ENCODE measurements around the gene GNG12.

The GNG12 gene

DNA sequence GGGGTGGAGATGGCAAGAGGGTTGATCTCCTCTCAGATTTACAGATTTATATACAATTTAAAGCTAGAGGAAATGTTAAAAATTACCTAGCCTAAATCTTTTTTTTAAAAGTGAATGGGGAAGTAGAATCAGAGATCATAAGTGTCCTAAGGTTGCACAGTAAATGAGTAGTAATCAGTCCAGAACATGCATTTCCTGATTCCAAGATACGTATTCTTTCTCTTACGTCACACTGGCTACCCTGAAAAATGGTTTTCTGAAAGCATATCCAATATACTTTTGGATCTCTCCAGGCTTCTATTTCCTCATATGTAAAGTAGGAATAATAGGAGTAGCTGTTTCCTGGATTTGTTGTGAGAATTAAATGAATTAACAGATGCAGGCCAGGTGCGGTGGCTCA is 136.6 kb downstream of the GNG12 start:
- DNase-seq = peak; percentile 38

DNA sequence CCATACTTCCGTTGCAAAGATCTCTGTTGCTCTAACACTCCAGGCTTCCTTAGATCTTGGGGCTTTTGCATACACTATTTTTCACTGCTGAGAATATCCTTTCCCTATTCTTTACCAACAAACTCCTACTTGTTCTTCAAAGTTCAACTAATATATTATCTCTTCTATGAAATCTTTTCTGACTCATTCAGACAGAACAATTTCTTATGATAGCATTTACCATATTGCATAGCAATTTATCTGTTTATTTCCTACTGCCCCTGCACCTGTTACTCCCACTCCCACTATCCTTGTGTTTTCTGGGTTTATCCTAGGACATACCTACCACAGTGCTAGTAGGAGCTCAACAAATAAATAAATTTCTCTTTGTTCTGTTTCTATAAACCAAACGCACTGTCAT is 137.3 kb downstream of the GNG12 start:
- DNase-seq = no peak

DNA sequence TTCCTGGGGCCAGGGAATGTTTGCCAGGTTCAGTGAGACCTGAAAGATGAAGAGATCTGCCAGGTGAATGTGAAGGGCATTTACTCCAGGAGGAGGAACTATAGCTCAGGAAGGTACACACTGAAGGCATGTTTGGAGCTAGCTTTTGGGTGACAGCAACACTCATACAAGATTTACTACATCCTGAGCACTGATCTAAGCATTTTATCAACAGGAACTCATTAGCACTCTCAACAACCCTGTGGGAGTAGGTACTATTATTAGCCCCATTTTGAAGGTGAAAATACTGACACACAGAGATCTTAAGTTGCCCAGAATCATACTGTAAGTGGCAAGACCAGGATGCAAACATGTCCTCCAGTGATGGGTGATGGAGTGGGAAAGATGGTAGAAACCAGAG is 141.6 kb downstream of the GNG12 start:
- peak; percentile 29 for DNase-seq

DNA sequence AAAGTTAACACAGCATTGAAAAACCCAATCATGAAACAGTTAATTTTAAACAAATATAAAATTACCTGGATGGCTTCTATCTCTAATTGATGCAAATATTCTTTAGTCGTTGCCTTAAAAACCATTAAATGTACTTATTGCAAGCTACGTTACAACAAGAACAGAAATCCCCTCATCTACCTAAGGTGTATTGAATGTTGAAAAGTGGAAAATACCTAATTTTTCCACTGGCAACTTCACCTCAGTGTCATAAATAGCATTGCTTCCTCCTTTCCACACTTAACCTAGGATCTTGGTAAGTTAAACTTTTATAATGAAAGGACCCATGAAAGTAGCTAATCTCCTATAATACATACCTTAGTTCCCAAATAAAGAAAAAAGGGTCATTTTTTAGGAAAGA is 142.9 kb downstream of the GNG12 start:
- no peak for DNase-seq

DNA sequence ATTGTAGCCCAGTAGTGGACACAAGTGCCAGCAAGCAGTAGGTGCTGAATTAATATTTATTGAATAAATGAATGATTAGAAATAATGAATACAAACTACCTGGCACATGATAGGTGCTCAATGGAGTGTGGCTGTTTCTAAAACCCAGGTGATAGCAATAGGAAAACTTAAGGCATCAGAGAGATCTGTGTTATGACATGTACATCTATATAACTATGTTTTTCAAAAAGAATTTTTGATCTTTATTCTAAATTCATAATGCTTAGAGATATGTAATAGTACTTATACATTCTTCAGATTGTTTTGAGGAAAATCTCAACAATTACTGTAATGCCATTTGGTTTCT is 143.3 kb downstream of the GNG12 start:
- no peak for DNase-seq

DNA sequence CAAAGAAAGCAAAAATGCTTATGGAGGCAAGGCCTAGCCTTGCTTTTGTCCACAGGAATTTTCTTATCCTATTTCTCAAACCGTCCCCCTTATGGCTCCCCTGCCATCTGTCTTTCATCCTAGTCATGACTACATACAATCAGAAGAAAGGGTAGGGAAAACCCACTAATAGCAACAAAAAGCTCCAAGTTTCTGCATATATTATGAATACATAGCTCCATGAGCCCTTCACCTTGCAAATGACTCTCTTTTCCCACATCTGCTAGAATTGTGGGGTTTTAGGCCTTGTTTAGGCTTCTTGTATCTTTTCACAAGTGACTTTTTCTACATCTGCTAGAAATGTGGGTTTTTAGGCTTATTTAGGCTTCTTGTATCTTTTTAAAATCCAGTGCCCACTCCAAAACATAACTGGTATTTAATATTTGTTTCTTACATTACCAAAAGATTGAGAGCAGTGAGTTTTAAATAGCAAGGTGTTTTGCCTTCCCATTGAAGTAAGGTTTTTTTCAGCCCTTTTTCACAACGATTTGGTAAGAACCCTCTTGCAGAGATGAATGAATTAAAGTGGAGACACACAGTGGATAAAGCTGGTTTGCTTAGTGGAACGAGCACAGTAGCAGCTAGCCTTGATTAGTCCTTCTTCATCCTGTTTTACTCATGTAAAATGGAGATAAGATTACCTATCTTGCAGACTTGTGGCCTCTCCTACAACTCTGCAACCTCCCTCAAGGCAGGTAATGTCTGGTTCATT is 143.8 kb downstream of the GNG12 start:
- no peak for DNase-seq

DNA sequence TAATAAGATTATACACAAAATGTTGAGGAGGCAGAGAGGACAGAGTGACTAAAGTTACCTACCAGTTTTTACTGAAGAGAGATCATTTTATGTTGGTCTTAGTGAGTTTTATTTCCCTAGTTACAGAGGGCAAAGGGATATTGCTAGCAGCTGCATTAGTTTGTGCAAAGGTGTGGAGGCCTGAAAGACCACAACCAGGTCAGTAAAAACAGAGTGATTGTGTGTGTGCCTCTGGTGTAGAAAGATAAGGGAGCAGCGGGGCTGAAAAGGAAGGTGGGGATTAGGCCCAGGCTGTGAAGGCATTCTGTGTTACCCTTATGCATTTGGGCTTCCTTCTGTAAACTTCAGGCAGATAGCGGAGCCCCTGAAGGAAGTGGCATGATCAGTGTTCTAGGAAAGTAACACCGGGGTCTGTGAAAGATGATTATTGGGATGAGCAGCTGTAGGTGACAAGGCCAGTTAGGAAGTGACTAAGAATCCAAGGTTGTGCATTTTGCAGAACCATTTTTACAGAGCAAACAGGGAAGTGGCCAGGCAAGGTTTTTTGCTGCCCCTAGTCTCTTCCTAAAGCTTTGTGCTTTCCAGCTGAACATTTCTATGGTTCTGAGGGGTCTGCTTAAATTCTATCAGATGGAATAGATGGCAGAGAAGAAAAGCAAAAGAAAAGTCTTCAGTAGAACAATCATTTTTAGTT is 144.6 kb downstream of the GNG12 start:
- peak; percentile 54 for DNase-seq

DNA sequence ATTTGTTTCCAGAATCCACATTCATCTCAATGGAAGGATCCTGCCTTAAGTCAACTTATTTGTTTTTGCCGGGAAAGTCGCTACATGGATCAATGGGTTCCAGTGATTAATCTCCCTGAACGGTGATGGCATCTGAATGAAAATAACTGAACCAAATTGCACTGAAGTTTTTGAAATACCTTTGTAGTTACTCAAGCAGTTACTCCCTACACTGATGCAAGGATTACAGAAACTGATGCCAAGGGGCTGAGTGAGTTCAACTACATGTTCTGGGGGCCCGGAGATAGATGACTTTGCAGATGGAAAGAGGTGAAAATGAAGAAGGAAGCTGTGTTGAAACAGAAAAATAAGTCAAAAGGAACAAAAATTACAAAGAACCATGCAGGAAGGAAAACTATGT is 145.6 kb downstream of the GNG12 start:
- peak; percentile 24 for DNase-seq

DNA sequence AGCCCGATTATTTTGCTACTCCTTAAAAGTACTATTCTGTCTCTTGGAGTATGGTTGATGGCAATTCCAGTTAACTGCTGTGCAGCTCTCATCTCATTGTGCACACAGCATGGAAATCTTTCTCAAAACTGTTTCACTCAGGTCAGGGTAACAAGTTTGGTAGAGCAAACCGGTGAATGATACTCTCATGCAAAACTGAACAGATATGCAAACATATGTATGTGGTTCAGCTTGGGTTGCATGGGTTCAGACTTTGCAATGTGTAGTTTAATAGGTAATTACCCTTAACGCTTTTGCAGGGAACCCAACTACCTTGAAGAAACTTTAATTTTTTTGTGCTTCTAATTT is 146.1 kb downstream of the GNG12 start:
- no peak for DNase-seq

DNA sequence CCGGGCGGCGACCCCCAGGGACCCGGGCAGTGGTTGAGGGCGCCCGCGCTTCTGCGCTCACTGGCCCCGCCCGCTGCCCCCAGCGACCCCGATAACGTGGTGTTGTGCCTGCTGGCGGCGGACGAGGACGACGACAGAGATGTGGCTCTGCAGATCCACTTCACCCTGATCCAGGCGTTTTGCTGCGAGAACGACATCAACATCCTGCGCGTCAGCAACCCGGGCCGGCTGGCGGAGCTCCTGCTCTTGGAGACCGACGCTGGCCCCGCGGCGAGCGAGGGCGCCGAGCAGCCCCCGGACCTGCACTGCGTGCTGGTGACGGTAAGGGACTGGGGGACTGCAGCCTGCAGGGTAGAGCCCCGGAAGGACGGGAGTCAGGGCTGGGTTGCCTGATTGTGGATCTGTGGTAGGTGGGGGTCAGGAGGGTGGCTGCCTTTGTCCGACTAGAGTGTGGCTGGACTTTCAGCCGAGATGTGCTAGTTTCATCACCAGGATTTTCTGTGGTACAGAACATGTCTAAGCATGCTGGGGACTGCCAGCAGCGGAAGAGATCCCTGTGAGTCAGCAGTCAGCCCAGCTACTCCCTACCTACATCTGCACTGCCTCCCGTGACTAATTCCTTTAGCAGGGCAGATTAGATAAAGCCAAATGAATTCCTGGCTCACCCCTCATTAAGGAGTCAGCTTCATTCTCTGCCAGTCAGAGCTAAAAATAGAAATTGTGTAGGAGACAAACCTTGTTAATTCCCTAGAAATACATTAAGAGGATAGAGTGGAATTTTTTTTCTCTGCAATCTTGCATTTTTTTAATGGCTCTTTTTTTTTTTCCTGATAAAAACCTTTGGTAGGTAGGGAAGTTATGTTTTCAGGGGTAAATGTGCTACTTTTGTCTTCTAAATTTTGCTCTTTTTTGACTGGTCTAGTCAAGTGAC is 146.7 kb downstream of the GNG12 start:
- DNase-seq = peak; percentile 97

DNA sequence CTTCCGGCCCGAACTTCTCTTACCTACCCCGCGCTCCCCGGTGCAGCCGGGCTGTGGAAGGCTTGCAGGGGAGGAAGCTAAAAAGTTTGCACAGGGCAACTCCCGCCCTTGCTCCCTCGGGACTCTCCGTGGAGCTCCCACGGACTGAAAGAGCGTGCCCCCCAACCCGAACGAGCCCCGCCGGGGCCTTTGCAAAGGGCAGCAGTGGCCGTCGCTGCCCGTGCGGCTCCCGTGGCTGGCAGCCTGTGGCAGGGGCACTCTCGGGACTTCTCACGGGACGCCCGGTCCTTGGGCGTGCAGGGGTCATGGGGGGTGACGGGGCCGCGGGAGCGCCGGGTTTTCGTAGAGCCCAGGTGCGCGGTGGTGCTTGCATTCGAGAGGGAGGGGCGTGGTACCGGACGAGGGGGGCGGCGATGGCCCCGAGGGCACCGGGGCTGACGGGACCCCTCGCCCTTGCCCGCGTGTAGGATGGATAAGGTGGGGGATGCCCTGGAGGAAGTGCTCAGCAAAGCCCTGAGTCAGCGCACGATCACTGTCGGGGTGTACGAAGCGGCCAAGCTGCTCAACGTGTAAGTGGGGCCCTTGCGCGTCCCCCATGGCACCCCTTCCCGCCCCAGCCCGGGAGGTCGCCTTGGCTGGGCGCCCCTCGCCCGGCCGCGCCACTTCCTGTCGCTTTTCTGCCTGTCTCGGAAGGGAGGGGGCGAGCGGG is 147.6 kb downstream of the GNG12 start:
- peak; percentile 67 for DNase-seq

DNA sequence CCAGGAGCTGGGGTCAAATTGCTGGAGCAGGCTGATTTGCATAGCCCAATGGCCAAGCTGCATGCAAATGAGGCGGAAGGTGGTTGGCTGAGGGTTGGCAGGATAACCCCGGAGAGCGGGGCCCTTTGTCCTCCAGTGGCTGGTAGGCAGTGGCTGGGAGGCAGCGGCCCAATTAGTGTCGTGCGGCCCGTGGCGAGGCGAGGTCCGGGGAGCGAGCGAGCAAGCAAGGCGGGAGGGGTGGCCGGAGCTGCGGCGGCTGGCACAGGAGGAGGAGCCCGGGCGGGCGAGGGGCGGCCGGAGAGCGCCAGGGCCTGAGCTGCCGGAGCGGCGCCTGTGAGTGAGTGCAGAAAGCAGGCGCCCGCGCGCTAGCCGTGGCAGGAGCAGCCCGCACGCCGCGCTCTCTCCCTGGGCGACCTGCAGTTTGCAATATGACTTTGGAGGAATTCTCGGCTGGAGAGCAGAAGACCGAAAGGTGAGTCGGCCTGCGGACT is 148.2 kb downstream of the GNG12 start, which contains the start of gene GADD45A:
TSS of gene GADD45A (plus strand) at position 135 of the 491 bp plus-strand sequence. CDS start at position 429, 294 bp downstream.
- peak; percentile 100 for DNase-seq

DNA sequence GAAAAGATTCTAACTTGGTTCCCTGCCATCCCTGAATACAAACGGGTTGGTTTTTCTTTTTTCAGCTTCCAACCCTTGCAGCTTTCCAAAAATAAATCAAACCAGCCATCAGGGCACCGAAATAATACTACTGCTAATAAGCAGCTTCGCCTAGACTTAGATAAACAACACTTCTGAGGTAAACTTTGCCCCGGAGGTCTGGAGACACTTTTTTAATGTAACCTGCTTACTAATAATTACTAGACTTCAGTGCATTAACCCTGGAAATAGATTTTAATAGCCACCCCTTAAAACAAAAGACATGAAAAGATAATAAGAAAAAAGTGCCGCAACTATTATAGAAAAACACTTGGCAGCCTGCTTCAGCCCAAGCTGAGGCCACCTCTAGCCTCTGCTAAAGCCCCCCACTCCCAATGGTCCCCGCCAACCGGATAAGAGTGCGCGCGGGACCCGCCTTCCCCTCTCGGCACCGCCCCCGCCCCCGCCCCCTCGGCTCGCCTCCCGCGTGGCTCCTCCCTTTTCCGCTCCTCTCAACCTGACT is 148.7 kb downstream of the GNG12 start:
- DNase-seq = no peak

DNA sequence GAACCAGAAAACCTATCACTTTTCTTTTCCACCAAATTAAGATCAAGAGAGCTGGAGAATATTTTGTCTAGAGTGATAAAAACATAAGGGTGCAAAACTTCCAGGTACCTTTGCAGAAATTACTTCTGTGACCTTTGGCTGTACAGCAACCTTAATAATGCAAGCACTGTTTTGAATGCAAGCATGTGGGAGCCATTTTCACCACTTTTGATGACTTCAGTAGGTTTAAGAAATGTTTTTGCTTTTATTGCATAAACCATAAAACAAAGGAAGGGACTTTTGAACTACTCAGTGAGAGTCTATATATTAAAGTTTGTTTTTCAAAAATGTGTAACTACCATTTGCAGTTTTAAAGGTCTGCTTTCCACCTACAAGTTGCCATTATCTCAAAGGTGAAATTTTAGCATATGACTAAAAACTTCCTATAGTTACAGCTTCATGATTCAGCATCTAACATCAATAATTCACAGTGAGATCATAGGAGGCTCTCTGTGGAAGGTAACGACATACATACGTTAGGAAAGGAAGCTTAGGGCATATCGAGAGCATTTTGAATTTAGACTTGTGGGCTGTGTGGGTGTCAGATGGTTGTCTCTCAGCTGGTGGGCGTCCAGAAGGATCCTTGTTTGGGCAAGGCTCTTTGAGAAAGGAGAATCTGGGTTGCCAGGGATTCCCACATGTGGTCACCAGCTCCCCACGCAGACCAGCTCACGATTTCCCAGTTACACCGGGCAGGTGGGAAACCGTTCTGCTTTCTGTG is 149.3 kb downstream of the GNG12 start:
- DNase-seq = peak; percentile 32

DNA sequence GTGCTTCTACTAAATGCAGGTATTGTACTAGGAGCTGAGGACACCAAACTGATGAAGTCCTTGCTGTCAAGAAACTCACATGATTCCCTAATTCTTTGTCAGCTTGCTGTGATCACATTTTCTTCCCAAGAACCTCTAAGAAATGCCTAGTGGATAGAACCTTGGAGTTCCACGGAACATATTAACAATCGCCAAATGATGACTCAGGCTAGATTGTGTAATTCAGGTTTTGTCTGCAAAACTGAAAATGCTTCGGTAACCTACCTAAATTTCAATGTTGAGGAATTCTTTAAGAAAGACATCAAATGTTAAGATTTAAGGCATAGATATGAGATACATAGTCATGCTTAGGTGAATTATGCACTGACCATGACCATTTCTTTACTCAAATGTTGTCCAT is 150.0 kb downstream of the GNG12 start:
- DNase-seq = no peak

DNA sequence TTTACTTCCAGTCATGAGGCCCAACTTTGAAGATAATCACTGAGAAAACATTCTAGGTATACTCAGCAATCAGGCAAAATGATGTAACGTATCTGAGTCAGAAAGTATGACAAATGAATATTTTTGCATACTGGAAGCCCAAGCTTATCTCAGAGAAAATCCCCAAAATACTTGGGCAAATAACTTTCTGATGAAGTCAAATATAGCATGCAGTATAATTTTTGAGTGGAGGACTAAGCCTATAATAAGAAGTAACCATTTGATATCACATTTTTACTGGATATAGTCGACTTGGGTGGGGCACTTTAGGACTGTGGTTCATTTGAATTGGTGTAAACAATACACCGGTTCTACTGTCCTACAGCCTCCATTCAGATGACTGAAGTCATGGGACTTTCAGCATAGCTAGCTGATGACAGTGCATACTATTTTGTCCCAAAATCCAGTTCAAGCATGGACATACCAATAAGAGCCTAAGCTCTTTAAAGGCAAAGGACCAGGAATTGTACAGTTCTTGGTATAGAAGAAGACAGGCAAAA is 150.5 kb downstream of the GNG12 start:
- no peak for DNase-seq

DNA sequence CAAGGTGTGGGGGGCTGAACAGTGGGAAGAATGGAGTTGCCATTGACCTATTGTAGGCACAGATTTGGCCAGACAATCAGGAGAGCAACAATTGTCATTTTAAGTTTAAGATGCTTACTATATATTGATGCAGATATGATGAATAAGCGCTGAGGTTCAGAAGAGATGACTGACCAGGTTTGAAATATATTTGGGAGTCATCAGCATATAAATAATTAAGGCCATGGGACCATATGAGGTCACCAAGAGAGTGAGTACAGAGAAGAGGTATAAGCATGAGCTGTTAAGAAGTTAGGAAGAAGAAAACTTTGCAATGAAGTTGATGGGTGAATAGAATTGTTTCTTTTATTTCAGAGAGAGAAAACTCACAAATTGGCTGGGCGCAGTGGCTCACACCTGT is 152.8 kb downstream of the GNG12 start:
- no peak for DNase-seq

DNA sequence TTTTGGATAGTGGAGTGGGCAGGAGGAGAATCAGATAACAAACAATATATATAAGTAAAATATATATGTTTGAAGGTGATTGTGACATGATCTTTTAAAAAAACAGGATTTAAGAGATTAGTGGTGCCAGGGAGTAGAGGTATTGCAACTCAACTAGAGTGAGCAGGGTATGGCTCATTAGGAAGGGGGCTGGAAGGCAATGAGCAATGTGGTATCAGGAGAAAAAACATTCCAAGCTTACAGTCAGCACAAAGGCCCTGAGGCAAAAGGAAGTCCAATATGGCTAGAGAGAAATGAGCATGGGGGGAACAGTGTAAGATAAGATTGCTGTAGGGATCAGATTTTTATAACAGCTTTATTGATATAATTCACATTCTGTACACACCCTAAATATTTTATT is 153.6 kb downstream of the GNG12 start:
- DNase-seq = peak; percentile 15

DNA sequence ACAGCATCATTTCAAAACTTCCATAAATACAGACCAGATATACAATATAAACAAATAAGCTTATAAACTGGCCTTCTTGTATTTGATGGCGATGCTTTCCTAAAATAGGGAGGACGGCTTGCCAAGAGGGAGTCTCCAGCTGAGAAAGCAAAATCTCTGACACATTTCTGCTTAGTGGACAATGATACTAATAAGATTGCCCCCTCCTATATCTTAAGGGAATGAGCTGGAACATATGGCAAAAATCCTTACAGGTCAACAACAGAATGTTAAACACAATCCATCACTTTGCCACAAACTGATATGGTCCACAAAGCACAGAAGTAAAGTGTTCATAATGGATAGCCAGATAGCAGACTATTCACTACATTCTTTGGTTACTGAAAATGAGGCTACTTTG is 155.3 kb downstream of the GNG12 start:
- DNase-seq = peak; percentile 92

DNA sequence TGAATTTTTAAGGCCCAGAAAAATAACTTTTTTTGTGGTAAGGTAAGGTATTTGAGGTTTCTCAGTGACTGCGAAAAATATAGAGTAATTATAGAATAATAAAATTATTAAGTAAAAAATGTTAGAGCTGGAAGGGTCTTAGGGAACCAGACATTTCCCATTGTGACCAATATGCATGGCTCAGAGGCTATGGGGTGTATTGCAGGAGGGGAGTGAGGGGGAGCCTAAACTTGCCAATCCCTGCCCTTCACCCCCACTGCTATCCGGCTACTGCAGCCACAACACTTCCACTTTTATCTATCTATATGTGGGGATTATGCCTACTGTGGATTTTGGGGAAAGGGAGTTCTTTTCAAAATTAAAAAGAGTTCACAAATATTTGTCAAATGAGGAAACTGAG is 155.9 kb downstream of the GNG12 start:
- peak; percentile 59 for DNase-seq

DNA sequence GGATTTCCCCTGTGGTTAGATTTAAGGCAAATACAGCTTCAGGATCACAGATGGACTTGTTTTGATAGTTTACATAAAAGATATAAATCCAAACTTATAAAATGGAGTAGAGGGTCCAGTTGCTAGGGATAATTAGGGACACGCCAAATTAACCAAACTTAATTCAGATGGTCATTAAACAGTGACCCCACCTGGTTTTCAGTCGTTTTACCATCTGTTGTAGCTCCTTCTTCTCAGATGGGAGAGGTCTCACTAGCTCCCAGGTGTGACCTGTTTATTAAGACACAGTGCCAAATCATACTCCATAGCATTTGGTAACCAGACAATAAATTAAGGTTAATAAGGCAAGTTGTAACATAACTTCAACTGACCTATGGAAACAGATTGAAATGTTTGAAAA is 156.3 kb downstream of the GNG12 start:
- DNase-seq = peak; percentile 60

Measured in NCI-H82 (cell line).